Neural cell (in vitro differentiated cells): ENCODE results near the gene CNPPD1.

Experiments
- EP300 ChIP-seq: fragments of 450-650 bp; conservative IDR thresholded peaks from 2 replicates; pipeline ENCODE4 v1.6.1; 2014; ENCODE audit warnings: antibody characterized with exemption, mild to moderate bottlenecking, moderate library complexity; ENCODE audit not compliant: poor library complexity, severe bottlenecking
- EZH2 ChIP-seq: fragments of 200-600, 300-800 bp; shearing (Covaris generic), sonication (generic); IDR thresholded peaks from 2 replicates; pipeline ENCODE4 v1.6.1; 2014; ENCODE audit warnings: antibody characterized with exemption, low read length, borderline replicate concordance, mild to moderate bottlenecking; ENCODE audit not compliant: insufficient read depth, poor library complexity, severe bottlenecking
- POLR2AphosphoS5 ChIP-seq: IDR thresholded peaks from 2 replicates; pipeline ENCODE4 v1.6.1; 2012
- TF ChIP-seq, protein P1 (sequence below): fragments of 450-650 bp; IDR thresholded peaks from 2 replicates; pipeline ENCODE4 v1.5.1; 2014; ENCODE audit warnings: antibody characterized with exemption, mild to moderate bottlenecking, moderate library complexity; ENCODE audit not compliant: poor library complexity, severe bottlenecking

DNA sequence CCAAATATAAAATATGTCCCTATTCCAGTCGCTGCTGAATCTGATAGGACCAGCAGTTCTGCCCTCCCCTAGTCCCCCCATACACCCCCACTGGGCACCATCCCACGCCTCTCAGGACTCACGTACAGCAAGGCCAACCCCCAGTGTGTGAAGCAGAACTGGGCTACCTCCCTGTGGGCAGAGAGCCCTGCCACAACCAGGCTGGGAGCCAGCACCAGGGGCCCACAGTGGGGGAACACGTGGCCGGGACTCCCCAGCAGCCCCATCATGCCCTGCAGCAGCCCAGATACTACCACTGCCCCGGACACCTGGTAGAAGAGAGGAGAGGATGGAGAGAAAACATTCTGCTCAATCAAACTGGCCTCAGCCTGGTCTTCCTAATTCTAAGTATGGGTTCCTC lies 8.2 kb downstream of the CNPPD1 start:
- TF ChIP-seq, protein P1, sequence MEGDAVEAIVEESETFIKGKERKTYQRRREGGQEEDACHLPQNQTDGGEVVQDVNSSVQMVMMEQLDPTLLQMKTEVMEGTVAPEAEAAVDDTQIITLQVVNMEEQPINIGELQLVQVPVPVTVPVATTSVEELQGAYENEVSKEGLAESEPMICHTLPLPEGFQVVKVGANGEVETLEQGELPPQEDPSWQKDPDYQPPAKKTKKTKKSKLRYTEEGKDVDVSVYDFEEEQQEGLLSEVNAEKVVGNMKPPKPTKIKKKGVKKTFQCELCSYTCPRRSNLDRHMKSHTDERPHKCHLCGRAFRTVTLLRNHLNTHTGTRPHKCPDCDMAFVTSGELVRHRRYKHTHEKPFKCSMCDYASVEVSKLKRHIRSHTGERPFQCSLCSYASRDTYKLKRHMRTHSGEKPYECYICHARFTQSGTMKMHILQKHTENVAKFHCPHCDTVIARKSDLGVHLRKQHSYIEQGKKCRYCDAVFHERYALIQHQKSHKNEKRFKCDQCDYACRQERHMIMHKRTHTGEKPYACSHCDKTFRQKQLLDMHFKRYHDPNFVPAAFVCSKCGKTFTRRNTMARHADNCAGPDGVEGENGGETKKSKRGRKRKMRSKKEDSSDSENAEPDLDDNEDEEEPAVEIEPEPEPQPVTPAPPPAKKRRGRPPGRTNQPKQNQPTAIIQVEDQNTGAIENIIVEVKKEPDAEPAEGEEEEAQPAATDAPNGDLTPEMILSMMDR, result no peak
- TF ChIP-seq EZH2 (no peak), POLR2AphosphoS5 (no peak), EP300 (no peak)
